ENCODE results near the gene TCEANC2.

Gene TCEANC2

DNA sequence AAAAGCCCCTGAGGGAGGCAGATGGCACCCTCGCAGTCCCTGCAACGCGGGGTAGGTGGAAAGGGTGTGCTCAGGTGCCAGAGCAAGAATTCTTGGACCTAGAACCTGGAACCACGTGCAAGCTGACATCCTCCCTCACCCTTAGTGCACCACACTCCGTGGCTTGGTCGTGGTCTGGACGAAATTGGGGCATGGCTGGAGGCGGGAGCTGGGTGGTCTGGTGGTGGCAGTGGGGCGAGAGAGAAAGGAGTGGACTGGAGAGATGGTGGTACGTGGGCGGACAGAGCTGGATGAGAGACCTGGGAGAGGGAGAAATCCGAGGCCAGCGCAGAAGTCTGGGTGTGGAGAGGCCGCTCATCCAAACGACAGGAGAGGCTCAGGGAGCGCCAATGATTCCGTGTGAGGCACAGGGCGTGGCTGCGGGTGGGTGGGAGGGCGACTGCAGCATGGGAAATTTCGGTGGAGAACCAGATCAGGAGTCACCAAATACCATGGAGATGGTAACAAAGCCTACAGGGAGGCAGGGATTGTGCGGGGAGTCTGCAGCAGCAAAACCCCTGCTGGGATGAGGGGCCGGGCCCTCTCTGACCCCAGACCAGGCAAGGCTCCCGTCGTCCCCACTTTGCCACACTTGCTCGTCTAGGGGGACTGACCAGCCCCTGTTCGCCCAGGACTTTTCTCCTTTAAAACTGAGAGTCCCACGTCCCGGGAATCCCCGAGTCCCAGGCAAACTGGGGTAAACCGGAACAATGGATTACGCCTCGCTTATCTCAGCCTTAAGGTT lies 67.5 kb downstream of the TCEANC2 start:
- H3K4me3 ChIP-seq (ENCODE audit: control insufficient read depth, low read depth, low read length): peak overlapping the region; percentile 14
- peak; percentile 27 for DNase-seq (ENCODE audit: low read depth)

DNA sequence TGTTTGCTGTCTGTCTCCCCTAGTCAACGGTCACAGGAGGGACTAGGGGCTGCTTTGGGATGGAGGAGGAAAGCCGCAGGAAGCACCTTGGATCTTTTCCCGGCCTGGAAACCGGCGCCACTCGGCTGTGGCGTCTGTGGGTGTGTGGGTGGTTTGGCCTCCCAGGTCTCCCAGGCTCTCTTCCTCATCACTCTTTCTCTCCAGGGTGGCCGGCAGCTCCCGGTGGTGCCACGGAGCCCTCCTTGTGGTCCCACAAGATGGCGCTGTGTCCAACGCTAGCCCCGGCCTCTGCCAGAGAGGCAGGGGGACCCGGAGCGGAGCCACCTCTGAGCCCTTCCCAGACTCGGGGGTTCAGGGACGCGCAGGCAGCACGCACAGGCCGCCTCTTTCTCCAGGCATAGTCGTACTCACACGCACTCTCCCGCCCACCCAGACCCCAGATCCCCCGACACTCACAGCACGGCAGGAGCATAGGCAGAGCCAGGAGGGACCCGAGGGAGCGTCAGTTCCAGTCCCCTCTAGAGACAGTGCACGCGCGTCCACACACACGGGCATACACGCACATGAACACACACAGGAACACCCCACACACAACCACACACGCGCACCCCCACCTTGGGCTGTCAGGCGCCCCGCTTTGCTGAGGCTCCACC lies 68.2 kb downstream of the TCEANC2 start:
- peak; percentile 66 for TF ChIP-seq CTCF (conservative IDR thresholded peaks at IDR 0.05; ENCODE audit: control insufficient read depth, insufficient read depth, low read depth, low read length)
- H3K4me3 ChIP-seq (ENCODE audit: control insufficient read depth, low read depth, low read length): peak overlapping the region; percentile 14
- DNase-seq (ENCODE audit: low read depth): peak; percentile 72

More for the DNA sequence above, 67.5 kb downstream of the TCEANC2 start:
- TF ChIP-seq CTCF (conservative IDR thresholded peaks at IDR 0.05; ENCODE audit: control insufficient read depth, insufficient read depth, low read depth, low read length): no peak

GRCh38 chr1:54122135-54122751 lies 68.8 kb downstream of the TCEANC2 start:
- H3K4me3 ChIP-seq (ENCODE audit: control insufficient read depth, low read depth, low read length): no peak overlapping the region
- DNase-seq (ENCODE audit: low read depth): no peak
- no peak for TF ChIP-seq CTCF (conservative IDR thresholded peaks at IDR 0.05; ENCODE audit: control insufficient read depth, insufficient read depth, low read depth, low read length)

DNA sequence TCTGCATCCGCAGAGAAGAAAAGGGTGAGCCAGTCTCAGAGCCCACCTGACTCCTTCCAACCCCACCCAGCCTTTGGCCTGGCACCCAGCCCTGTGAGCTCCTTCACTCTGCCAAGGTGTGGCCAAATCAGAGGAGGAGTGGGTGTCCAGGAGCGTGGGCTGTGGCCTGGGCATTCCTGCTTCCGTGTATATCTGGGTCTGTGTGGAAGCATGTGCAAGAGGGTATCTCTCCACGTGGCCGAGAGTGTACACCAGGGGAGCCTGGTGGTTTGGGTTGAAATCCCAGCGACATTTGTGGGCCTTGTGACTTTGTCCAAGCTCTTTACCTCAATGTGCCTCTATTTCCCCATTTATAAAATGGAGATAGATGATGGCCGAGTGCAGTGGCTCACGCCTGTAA lies 69.6 kb downstream of the TCEANC2 start:
- TF ChIP-seq CTCF (conservative IDR thresholded peaks at IDR 0.05; ENCODE audit: control insufficient read depth, insufficient read depth, low read depth, low read length): no peak
- DNase-seq (ENCODE audit: low read depth): no peak
- H3K4me3 ChIP-seq (ENCODE audit: control insufficient read depth, low read depth, low read length): no peak overlapping the region

GRCh38 chr1:54124472-54124871 lies 71.1 kb downstream of the TCEANC2 start:
- DNase-seq (ENCODE audit: low read depth): no peak
- TF ChIP-seq CTCF (conservative IDR thresholded peaks at IDR 0.05; ENCODE audit: control insufficient read depth, insufficient read depth, low read depth, low read length): no peak
- H3K4me3 ChIP-seq (ENCODE audit: control insufficient read depth, low read depth, low read length): no peak overlapping the region

DNA sequence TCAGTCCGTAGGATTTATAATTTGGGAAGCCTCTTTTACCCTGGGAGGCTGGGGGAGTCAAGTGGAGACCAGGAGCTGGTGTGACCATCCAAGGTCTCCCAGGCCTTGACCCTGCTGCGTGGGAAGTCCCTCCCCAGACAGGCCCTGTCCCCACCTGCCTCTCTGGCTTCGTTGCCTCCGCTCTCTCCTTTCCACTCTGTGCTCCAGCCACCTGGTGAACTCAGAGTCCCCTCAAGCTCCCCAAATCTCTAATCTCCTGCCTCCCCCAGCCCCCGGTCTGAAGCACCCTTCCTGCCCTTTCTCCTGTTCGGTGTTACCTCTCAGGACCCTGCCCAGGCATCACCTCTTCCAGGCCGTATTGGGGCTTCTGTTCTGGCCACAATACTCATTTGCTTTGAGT lies 71.5 kb downstream of the TCEANC2 start:
- TF ChIP-seq CTCF (conservative IDR thresholded peaks at IDR 0.05; ENCODE audit: control insufficient read depth, insufficient read depth, low read depth, low read length): no peak
- DNase-seq (ENCODE audit: low read depth): no peak
- no peak overlapping the region for H3K4me3 ChIP-seq (ENCODE audit: control insufficient read depth, low read depth, low read length)
